Neuronal stem cell (in vitro differentiated cells): ENCODE data around the gene TEDC2.
"Not testable (repeated sequence)": the region's sequence is repeated elsewhere in the genome, so short reads cannot be mapped to it uniquely, and the experiment has no call there.

Experiments
- DNase-seq: peaks from one replicate; pipeline ENCODE4 v3.0.0-alpha.2; 2013; ENCODE audit warnings: low spot score
- H2AFZ ChIP-seq: one replicate; pipeline ENCODE4 v1.6.1; 2013; ENCODE audit warnings: mild to moderate bottlenecking, low read length, inconsistent platforms
- H2AK5ac ChIP-seq: 2 replicates; pipeline ENCODE4 v1.6.1; 2013; ENCODE audit warnings: low read depth, mild to moderate bottlenecking, inconsistent platforms, low read length, moderate library complexity, mixed read lengths
- H2BK120ac ChIP-seq: 2 replicates; pipeline ENCODE4 v1.6.1; 2013; ENCODE audit warnings: low read depth, mild to moderate bottlenecking, inconsistent platforms, low read length, moderate library complexity, mixed read lengths
- H2BK12ac ChIP-seq: one replicate; pipeline ENCODE4 v1.6.1; 2013; ENCODE audit warnings: low read length, inconsistent platforms
- H2BK15ac ChIP-seq: 2 replicates; pipeline ENCODE4 v1.6.1; 2013; ENCODE audit warnings: mild to moderate bottlenecking, low read length, inconsistent platforms, mixed read lengths
- H2BK5ac ChIP-seq: one replicate; pipeline ENCODE4 v1.6.1; 2013; ENCODE audit warnings: inconsistent platforms, mild to moderate bottlenecking, low read length, moderate library complexity
- H3K14ac ChIP-seq: one replicate; pipeline ENCODE4 v1.6.1; 2013; ENCODE audit warnings: low read length, inconsistent platforms
- H3K18ac ChIP-seq: 2 replicates; pipeline ENCODE4 v1.6.1; 2013; ENCODE audit warnings: low read length, inconsistent platforms
- H3K23ac ChIP-seq: 2 replicates; pipeline ENCODE4 v1.6.1; 2013; ENCODE audit warnings: low read depth, mild to moderate bottlenecking, mixed read lengths, low read length, inconsistent platforms; ENCODE audit not compliant: poor library complexity
- H3K27ac ChIP-seq: replicated peaks from 3 replicates; pipeline ENCODE4 v1.5.1; 2013; ENCODE audit warnings: low read length, inconsistent platforms
- H3K27me3 ChIP-seq, 3 experiments: 2 replicates each; pipeline ENCODE4 v1.6.1; 2013; ENCODE audit warnings: low read length in 3 of 3, mild to moderate bottlenecking in 2 of 3, inconsistent platforms in 1 of 3, low read depth in 1 of 3, mixed read lengths in 1 of 3, moderate library complexity in 1 of 3; ENCODE audit not compliant: control insufficient read depth in 3 of 3, insufficient read depth in 3 of 3
- H3K36me3 ChIP-seq, 2 donors: replicated peaks in 1 of 2; 2 replicates each; pipeline ENCODE4 v1.6.1; 2013; ENCODE audit warnings: low read length in 2 of 2; ENCODE audit not compliant: control insufficient read depth in 2 of 2, insufficient read depth in 2 of 2
- H3K4ac ChIP-seq: 2 replicates; pipeline ENCODE4 v1.6.1; 2013; ENCODE audit warnings: inconsistent platforms, mild to moderate bottlenecking, low read length, moderate library complexity
- H3K4me1 ChIP-seq, 2 donors: 1 replicate in 1 of 2; 2 replicates in 1 of 2; pipeline ENCODE4 v1.6.1; 2013; ENCODE audit warnings: low read length in 2 of 2, low read depth in 1 of 2; ENCODE audit not compliant: control insufficient read depth in 2 of 2, insufficient read depth in 1 of 2
- H3K4me2 ChIP-seq: one replicate; pipeline ENCODE4 v1.6.1; 2013; ENCODE audit warnings: mild to moderate bottlenecking, low read length, inconsistent platforms; ENCODE audit not compliant: insufficient read depth, poor library complexity, severe bottlenecking
- H3K4me3 ChIP-seq, 2 donors: 2 replicates each; pipeline ENCODE4 v1.5.1; 2013; ENCODE audit warnings: low read length in 2 of 2, mild to moderate bottlenecking in 2 of 2, inconsistent platforms in 1 of 2, moderate library complexity in 1 of 2
- H3K79me1 ChIP-seq: one replicate; pipeline ENCODE4 v1.6.1; 2013; ENCODE audit warnings: low read depth, mild to moderate bottlenecking, inconsistent platforms, low read length, moderate library complexity
- H3K9ac ChIP-seq: one replicate; pipeline ENCODE4 v1.6.1; 2013; ENCODE audit warnings: mild to moderate bottlenecking, low read depth, low read length, inconsistent platforms; ENCODE audit not compliant: poor library complexity
- H3K9me3 ChIP-seq, 2 donors: replicated peaks in 1 of 2; 2 replicates each; pipeline versions ENCODE3 to v1.6.1; 2013; ENCODE audit warnings: low read length in 2 of 2, mild to moderate bottlenecking in 2 of 2, inconsistent platforms in 1 of 2, low read depth in 1 of 2, mixed read lengths in 1 of 2, moderate library complexity in 1 of 2; ENCODE audit not compliant: control insufficient read depth in 2 of 2, insufficient read depth in 1 of 2
- H4K8ac ChIP-seq: one replicate; pipeline ENCODE4 v1.6.1; 2013; ENCODE audit warnings: low read depth, mild to moderate bottlenecking, inconsistent platforms, low read length, moderate library complexity
- H4K91ac ChIP-seq: one replicate; pipeline ENCODE4 v1.6.1; 2013; ENCODE audit warnings: low read length, low read depth, mild to moderate bottlenecking, inconsistent platforms; ENCODE audit not compliant: poor library complexity
- WGBS, 2 donors: extraction: QIAGEN DNeasy Blood & Tissue Kit; methylation state at CpG; one replicate each; pipeline ENCODE4 v1.1.7; 2013; ENCODE audit warnings: missing lambda C conversion rate in 2 of 2, mixed read lengths in 1 of 2; ENCODE audit not compliant: insufficient read length in 2 of 2, insufficient replicate concordance in 1 of 2; ENCODE audit errors: extremely low coverage in 2 of 2; 5-methylcytosine and 5-hydroxymethylcytosine counted together

The TEDC2 gene

DNA sequence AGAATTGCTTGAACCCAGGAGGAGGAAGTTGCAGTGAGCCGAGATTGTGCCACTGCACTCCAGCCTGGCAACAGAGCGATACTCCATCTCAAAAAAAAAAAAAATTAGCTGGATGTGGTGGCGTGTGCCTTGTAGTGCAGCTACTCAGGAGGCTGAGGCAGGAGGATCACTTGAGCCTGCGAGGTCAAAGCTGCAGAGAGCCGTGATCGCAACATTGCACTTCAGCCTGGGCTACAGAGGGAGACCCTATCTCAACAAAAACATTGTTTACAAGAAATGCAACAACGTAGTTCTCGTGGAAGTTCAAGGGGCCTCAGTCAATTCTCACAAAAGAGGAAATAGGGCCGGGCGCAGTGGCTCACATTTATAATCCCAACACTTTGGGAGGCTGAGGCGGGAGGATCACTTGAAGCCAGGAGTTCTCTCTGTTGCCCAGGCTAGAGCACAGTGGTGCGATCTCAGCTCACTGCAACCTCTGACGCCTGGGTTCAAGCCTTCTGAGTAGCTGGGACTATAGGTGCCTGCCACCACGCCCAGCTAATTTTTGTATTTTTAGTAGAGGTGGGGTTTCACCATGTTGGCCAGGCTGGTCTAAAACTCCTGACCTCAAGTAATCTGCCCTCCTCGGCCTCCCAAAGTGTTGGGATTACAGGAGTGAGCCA is 18.6 kb upstream of the TEDC2 start:
- H4K8ac ChIP-seq, H3K4ac ChIP-seq, H3K27ac ChIP-seq, H4K91ac ChIP-seq, H2BK5ac ChIP-seq, H2AK5ac ChIP-seq, H3K9ac ChIP-seq, H2BK12ac ChIP-seq, H3K4me2 ChIP-seq, H3K4me1 ChIP-seq, H2AFZ ChIP-seq, H2BK120ac ChIP-seq, H2BK15ac ChIP-seq, H3K4me3 ChIP-seq, H3K27me3 ChIP-seq, H3K18ac ChIP-seq, H3K79me1 ChIP-seq, H3K23ac ChIP-seq, H3K9me3 ChIP-seq, DNase-seq, H3K14ac ChIP-seq: not testable (repeated sequence)
- peaks cover 55 to 79% of the 10 kb centered on the region in 2 donors for H3K36me3 ChIP-seq
- no CpG with 5 or more reads among the region's 15 CpGs for WGBS, 2 donors

DNA sequence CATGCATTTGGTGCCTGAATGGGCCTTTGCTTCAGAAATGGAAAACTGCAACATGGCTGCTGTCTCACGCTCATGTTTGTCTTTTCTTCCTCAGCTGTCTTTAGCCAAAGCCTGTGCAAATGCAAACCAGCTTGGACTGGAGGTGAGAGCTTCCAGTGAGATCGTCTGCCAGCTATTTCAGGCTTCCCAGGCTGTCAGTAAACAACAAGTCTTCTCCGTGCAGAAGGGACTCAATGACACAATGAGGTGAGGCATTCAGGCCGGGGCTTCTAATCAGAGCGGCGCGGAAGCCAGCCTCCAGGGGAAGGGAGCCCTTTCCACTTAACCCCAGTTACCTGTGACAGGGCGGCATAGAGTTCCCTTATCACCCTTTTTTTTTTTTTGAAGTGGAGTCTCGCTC is 16.4 kb upstream of the TEDC2 start:
- Histone ChIP-seq H2BK5ac (no peak overlapping the region), H3K9me3 (no peaks in the 10 kb centered on the region), H3K4me3 (no peak overlapping the region), H3K23ac (no peak overlapping the region), H3K79me1 (peaks cover 7% of the 10 kb centered on the region), H3K27ac (no peak overlapping the region), H3K18ac (no peak overlapping the region), H3K27me3 (no peaks in the 10 kb centered on the region), H2AK5ac (no peak overlapping the region), H3K14ac (no peak overlapping the region), H3K36me3 (peaks cover 51 to 77% of the 10 kb centered on the region in 2 donors), H2BK15ac (no peak overlapping the region), H2BK120ac (no peak overlapping the region), H4K8ac (no peak overlapping the region), H3K9ac (no peak overlapping the region), H3K4me2 (no peak overlapping the region), H3K4me1 (no peaks in the 10 kb centered on the region), H2AFZ (no peak overlapping the region), H4K91ac (no peak overlapping the region), H3K4ac (no peak overlapping the region), H2BK12ac (no peak overlapping the region)
- no CpG with 5 or more reads among the region's 9 CpGs for WGBS, 2 donors
- DNase-seq = no peak

DNA sequence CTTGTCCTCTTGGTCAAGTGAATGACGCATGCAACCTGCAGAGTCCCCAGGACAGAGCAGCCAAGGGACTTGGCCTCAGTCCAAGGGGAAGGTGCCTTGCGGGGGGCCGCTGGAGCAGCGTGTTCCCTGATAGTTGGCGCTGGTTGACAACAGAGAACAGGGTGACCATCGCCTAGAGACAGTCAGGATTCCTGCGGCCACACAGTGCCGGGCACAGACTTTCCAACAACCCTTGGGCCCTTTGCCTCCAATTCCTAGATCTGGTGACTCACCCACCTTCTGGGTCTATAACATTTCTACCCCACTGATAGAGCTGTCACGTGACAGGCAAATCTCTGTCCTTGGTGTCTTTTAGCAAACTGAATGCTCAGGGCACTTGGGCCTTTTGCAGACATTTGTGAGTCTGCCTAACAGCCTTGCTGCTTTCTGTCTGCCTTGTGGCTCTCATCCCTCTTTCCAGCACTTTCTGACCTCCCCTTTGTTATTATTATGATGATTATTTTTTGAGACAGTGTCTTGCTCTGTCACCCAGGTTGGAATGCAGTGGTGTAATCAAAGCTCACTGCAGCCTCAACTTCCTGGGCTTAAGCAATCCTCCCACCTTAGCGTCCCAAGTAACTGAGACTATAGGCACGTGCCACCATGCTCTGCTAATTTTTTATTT is 11.9 kb upstream of the TEDC2 start:
- Histone ChIP-seq H3K27ac (no peak overlapping the region), H3K27me3 (no peaks in the 10 kb centered on the region), H3K4me2 (no peak overlapping the region), H3K23ac (peak overlapping the region; percentile 16), H3K14ac (no peak overlapping the region), H3K4ac (no peak overlapping the region), H2AK5ac (no peak overlapping the region), H4K91ac (no peak overlapping the region), H4K8ac (no peak overlapping the region), H3K9ac (no peak overlapping the region), H2BK120ac (no peak overlapping the region), H3K4me3 (no peak overlapping the region), H3K18ac (no peak overlapping the region), H2BK5ac (no peak overlapping the region), H2BK15ac (no peak overlapping the region), H3K79me1 (peaks cover 11% of the 10 kb centered on the region), H2BK12ac (no peak overlapping the region), H3K9me3 (no peaks in the 10 kb centered on the region), H3K36me3 (peaks cover 69 to 90% of the 10 kb centered on the region in 2 donors), H3K4me1 (no peaks in the 10 kb centered on the region), H2AFZ (no peak overlapping the region)
- DNase-seq = no peak
- no CpG with 5 or more reads among the region's 11 CpGs for WGBS, 2 donors

DNA sequence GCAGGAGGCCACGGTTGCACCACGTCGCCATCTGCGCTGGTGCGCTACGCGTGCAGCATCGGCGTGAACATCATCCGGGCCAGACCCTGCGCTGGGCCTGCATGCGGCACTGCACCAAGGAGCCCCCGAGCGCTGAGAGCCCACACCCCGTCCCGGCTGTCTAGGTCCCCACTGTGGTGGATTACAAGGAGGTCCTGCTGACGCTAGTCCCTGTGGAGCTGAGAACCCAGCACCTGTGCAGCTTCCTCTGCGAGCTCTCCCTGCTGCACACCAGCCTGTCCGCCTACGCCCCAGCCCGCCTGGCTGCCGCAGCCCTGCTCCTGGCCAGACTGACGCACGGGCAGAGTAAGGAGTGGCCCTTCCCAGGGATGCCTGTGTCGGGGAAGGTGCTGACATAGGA is 10.8 kb upstream of the TEDC2 start:
- H2BK120ac ChIP-seq = no peak overlapping the region
- no peak overlapping the region for H2BK15ac ChIP-seq
- peaks cover 73 to 94% of the 10 kb centered on the region in 2 donors for H3K36me3 ChIP-seq
- H3K4me1 ChIP-seq = no peaks in the 10 kb centered on the region
- no peaks in the 10 kb centered on the region for H3K27me3 ChIP-seq
- H2AK5ac ChIP-seq = no peak overlapping the region
- no peak overlapping the region for H2AFZ ChIP-seq
- H2BK5ac ChIP-seq = no peak overlapping the region
- H3K79me1 ChIP-seq = peaks cover 11% of the 10 kb centered on the region
- H3K23ac ChIP-seq = peak overlapping the region; percentile 80
- H3K9ac ChIP-seq = no peak overlapping the region
- H2BK12ac ChIP-seq = no peak overlapping the region
- peak overlapping the region; percentile 38 for H3K14ac ChIP-seq
- H4K91ac ChIP-seq = no peak overlapping the region
- no peak overlapping the region for H3K18ac ChIP-seq
- no peak overlapping the region for H4K8ac ChIP-seq
- no peak overlapping the region for H3K4me2 ChIP-seq
- no peak overlapping the region for H3K4ac ChIP-seq
- no peak overlapping the region for H3K4me3 ChIP-seq
- H3K9me3 ChIP-seq = no peaks in the 10 kb centered on the region
- no peak for DNase-seq
- WGBS, 2 donors = no CpG with 5 or more reads among the region's 25 CpGs
- H3K27ac ChIP-seq = no peak overlapping the region
